HG03045 (cell line): ENCODE data around the gene MYBPH.

Source experiments
- ATAC-seq: cut with Tn5 transposase; IDR thresholded peaks from one replicate; pipeline ENCODE4 v1.9.1; 2021; ENCODE audit warnings: mild to moderate bottlenecking, moderate library complexity; ENCODE audit not compliant: unreplicated experiment

MYBPH gene

GRCh38 chr1:203200916-203201315 is 25.3 kb upstream of the MYBPH start:
- no peak for ATAC-seq

DNA sequence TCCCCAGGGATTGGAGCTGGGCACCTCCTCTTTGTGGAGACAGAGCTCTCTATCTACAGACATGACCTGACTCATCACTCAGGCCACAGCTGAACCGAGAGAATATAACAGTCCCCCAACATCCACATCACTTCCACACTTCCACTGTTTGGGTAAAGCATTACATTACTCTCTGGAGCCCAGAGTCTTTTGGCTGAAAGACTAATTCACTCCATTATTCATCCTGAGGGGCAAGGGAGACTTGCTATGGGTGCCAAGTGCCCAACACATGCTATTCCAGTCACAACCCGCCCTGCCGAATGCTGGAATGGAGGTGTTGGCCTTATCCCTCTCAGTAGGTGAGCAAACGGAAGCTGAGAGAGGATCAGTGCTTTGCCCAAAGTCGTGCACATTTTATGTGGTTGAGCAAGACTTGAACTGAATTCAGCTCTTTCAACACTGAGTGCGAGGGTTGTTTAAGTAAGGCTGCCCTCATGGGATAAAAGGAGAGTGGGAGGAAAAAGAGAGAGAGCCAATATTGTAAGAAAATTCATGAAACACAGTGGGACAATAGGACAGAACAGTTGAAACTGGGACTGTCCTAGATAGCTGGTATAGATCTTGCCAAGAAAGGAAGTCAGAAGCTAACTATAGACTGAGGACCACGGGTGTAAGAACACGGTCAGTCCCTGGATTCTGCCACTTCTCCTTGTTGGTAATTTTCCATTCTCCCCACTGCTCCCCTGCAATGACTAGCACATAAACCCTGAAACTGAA is 24.4 kb upstream of the MYBPH start:
- ATAC-seq = no peak

- no peak for ATAC-seq
Observed at GRCh38 chr1:203199481-203199815, 23.8 kb upstream of the MYBPH start.

DNA sequence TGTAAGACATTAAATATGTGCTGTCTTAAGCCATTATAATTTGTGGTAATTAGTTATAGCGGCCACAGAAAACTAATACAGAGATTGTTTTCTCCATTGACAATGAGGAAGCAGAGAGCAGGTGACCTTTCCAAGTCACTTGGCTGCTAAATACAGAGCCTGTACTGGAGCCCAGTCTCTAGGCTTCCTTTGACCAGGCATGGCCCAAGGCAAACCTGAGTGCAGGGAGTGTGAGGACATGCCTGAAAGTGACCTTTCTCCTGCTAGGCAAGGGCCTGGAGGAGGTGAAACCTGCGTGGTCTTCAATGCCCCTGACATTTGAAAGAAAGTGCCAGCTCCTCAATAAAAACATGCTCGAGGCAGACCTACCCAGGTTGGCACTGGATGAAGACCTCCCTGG is 23.4 kb upstream of the MYBPH start:
- ATAC-seq = no peak

DNA sequence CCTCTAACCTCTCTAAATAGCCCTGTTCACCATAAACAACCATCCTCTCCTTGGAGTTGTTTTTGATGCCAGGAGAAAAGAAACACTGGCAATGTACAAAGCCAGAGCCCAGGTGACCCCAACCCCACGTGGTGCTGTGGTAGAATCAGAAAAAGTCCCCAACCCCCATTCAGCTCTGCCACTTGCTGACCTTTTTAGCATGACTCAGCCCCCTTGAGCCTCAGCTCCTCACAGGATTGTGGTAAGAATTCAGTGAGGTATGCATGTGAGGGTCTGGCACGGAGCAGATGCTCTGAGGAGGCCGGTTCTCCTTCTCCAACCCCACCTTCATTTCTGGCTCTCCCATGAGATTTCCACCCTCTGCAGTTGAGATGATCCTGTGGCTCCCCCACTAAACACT is 22.0 kb upstream of the MYBPH start:
- ATAC-seq = no peak

- ATAC-seq = no peak
Observed at GRCh38 chr1:203196371-203196770, 20.7 kb upstream of the MYBPH start.

- ATAC-seq = no peak
Observed at GRCh38 chr1:203190949-203191348, 15.3 kb upstream of the MYBPH start.

DNA sequence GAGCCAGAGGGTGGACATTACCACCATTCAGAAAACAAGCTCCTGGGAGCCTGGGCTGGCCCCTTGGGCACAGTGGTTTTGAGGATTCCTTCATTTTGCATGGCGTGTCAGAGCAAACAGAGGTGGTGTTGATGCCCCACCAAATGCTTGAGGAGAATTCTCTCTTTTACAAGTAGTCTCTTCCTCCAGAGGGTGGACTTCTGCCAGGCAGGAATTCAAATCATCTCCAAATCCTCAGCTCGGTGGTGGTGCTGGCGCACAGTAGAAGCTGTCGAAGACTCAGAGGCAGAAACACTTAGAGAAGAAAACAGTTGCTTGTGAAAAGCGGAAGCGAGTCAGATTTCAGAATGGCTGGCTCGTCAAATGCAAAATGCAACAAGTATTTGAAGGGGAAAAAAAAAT is 14.3 kb upstream of the MYBPH start:
- no peak for ATAC-seq

GRCh38 chr1:203188686-203189232 is 13.1 kb upstream of the MYBPH start:
- no peak for ATAC-seq

- no peak for ATAC-seq
Observed at GRCh38 chr1:203187689-203188264, 12.2 kb upstream of the MYBPH start.

DNA sequence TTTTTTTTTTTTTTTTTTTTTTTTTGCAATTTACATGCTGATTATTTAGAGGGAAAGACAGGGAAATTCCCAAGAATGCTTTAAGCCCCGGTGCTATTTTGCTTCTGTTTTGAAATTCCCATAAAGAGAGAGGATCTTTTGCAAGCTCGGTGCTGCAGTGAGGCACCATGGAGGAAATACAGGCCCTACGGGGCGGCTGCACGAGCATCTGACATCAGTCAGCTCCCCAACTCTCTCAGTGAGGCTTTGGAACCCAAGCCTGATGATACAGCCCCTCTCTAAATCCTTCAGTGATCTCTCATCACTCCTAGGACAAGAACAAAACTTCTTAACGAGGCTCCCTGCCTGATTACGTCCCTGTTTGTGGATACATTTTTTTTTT is 11.7 kb upstream of the MYBPH start:
- no peak for ATAC-seq

GRCh38 chr1:203186446-203187303 is 11.0 kb upstream of the MYBPH start, which contains the start of gene CHI3L1:
CHI3L1 (minus strand) TSS chr1:203186704; CDS start chr1:203186623, 81 bp downstream.
- ATAC-seq = no peak

- no peak for ATAC-seq
Observed at GRCh38 chr1:203186091-203186445, 10.4 kb upstream of the MYBPH start.

GRCh38 chr1:203185585-203185984 is 10.0 kb upstream of the MYBPH start:
- no peak for ATAC-seq

GRCh38 chr1:203185061-203185461 is 9.4 kb upstream of the MYBPH start:
- ATAC-seq = no peak

- ATAC-seq = no peak
Observed at GRCh38 chr1:203184467-203184866, 8.8 kb upstream of the MYBPH start.

DNA sequence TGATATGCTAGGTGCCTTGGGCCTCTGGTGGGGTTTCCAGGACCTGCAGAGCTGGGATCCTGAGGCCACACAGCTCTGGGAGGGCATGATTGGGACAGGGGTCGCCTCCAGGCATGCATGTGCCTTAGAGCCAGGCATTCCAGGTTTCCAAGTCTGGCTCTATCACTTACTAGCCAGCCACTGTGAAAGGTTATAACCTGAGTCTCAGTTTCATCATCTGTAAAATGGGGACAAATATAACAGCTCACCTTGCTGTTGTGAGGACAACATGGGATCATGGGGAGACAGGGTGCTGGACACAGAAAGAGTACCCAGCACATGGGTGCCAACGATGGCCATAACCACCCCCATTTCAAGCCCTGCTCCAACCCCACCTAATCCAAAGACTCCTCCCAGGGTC is 8.2 kb upstream of the MYBPH start:
- ATAC-seq = no peak

GRCh38 chr1:203182387-203182953 is 6.8 kb upstream of the MYBPH start:
- no peak for ATAC-seq

DNA sequence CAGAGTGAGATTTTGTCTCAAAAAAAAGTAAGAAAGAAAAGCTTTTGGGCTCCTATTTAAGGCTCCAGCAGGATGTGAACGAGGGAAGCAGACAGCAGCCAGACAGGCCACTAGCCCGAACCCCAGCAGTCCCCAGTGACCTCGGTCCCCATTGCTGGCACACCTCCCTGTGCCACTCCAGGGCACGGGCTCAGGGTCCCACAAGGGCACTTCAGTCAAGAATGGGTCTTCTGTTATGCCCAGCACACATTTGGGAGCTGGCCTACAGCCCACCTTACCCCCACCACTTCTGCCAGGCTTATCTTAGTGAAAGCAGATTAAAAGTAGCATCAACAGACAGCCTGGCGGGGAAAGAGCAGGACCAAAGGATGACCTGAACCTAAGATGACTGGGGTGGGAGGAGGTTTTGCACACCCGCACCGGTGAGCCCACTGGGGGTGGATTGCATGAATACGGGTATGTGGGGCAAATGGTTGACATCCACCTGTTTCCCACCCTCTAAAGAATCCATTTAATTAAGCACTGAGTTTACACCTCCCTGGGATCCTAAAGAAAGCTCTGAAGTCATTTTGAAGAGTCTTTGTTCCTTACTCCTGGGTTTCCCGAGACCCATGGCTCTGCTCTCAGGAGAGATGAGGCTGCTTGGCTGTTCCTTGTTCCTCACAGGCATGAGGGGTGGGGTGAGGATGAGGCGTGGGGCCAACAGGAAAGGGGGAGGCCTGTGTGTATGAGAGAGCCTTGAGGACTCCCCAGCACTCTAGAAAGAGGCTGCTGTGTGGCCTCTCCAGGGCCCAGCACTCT is 6.2 kb upstream of the MYBPH start:
- no peak for ATAC-seq

DNA sequence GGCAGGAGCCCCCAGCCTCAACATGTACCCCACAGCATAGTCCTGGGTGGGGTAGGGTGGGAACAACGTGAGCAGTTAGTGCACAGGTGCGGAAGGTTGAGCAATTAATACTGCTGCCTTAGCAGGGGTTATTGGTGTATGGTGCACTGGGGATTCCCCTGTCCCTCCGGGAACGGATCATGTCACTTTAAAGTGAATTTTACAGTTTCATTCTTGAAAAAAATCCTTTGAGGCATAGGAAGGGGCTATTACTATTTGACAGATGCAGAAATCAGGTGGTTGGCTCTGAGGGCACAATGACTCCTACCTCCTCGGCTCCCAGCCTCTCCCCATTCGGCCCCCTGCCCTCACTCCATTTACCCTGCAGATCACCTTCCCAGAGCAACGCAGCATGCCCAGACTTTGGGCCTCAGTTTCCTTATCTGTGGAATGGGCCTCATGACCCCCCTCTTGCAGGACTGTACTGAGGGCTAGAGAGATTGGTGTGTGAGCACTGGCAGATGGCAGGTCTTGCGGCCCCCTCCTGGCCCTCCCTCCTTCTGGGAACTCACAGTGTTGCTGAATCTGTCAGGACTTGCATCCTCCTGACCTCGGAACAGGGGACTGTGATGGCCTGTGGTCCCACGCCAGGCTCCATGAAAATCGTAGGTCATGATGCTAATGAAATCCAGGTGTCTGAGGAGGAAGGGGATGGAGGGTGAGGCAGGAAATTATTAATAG is 5.1 kb upstream of the MYBPH start:
- ATAC-seq = no peak
